Right cardiac atrium (tissue), 5 donors: ENCODE data around the gene MTFR1L. TPM values are rescaled to one million over a fixed set of nuclear protein-coding genes. Genes with fewer than 3 reads are reported as not detected.

Experiments
- ATAC-seq, 2 donors: fragments of 200-7000 bp; cut with Tn5 transposase; one replicate each; pipeline versions ENCODE4 v1.8.0 to v1.9.1; 2020; ENCODE audit warnings: moderate library complexity in 2 of 2, mild to moderate bottlenecking in 1 of 2
- DNase-seq, 3 donors: peaks; one replicate each; pipeline ENCODE4 v3.0.0-alpha.2; 2020
- H3K27ac ChIP-seq: one replicate; pipeline ENCODE4 v1.5.1; 2013; ENCODE audit warnings: mild to moderate bottlenecking, low read length, control low read depth, moderate library complexity
- H3K27me3 ChIP-seq: one replicate; pipeline ENCODE4 v1.6.1; 2013; ENCODE audit not compliant: control insufficient read depth, insufficient read depth
- H3K4me1 ChIP-seq: one replicate; pipeline ENCODE4 v1.6.1; 2013; ENCODE audit warnings: low read length; ENCODE audit not compliant: control insufficient read depth, insufficient read depth
- H3K4me3 ChIP-seq: one replicate; pipeline ENCODE4 v1.5.1; 2013; ENCODE audit warnings: low read length, control low read depth
- H3K9me3 ChIP-seq: one replicate; pipeline ENCODE4 v1.6.1; 2013; ENCODE audit warnings: low read length; ENCODE audit not compliant: control insufficient read depth
- WGBS: extraction: QIAGEN DNeasy Blood & Tissue Kit; methylation state at CpG from one replicate; pipeline ENCODE4 v1.1.7; 2013; 5-methylcytosine and 5-hydroxymethylcytosine counted together
- intact Hi-C, 4 donors: fragments of 100-400 bp; cut with DNase I; formaldehyde crosslinking; loops; one replicate each; pipeline versions ENCODE4 v1.11.0 to v1.14.0; 2022 to 2023
- polyA plus RNA-seq: library from polyadenylated mRNA; stranded (reverse); fragments of 200-250 nt; gene quantifications from one replicate; pipeline ENCODE4 v1.2.3, GENCODE V29; 2013
- total RNA-seq, 4 donors: library from RNA; stranded (reverse); fragmentation: NEBNext Ultra II Directional; extraction: Animal tissue kit (Norgen Biotek cat#: 25700); gene quantifications; one replicate each; pipeline ENCODE4 v1.2.1, GENCODE V29; 2021
- donor health status: healthy with polysubstance abuse.
- donor health status: DM: no; HTN: yes; CAD: no.
- donor health status: DM: no; HTN: no; CAD: no.
- donor health status: DM: no; HTN: yes; CAD: no; lungs with severe emphysema.
- donor health status: DM: yes; HTN: yes; CAD: no.

MTFR1L gene
- total and polyA plus RNA-seq, 5 donors, result 125 to 195 (median 169) TPM

- Histone ChIP-seq H3K4me1 (no peaks in the 10 kb centered on the region), H3K9me3 (no peaks in the 10 kb centered on the region), H3K27me3 (no peaks in the 10 kb centered on the region), H3K27ac (no peak overlapping the region), H3K4me3 (no peak overlapping the region)
- intact Hi-C loops, result no loop called here
- WGBS, result 92% methylated on average over 1 of the region's 1 CpG
- ATAC-seq, result no peak
- no peak for DNase-seq
Measured at GRCh38 chr1:25866288-25866687, 46.5 kb downstream of the MTFR1L start.

- peaks cover 2% of the 10 kb centered on the region for H3K4me1 ChIP-seq
- 79% methylated on average over 9 of the region's 9 CpGs for WGBS
Measured at GRCh38 chr1:25867210-25867991, 47.6 kb downstream of the MTFR1L start.

GRCh38 chr1:25869909-25870606, 50.3 kb downstream of the MTFR1L start:
- Histone ChIP-seq H3K4me3 (no peak overlapping the region), H3K4me1 (peaks cover 4% of the 10 kb centered on the region), H3K9me3 (no peaks in the 10 kb centered on the region), H3K27me3 (no peaks in the 10 kb centered on the region), H3K27ac (no peak overlapping the region)
- 89% methylated on average over 6 of the region's 6 CpGs for WGBS
- DNase-seq, result peak in 1 of 3 donors; percentile 48
- intact Hi-C loops, result no loop called here
- no peak for ATAC-seq

More at GRCh38 chr1:25867210-25867991, 47.6 kb downstream of the MTFR1L start:
- Histone ChIP-seq H3K27ac (no peak overlapping the region), H3K4me3 (no peak overlapping the region), H3K27me3 (no peaks in the 10 kb centered on the region), H3K9me3 (no peaks in the 10 kb centered on the region)
- DNase-seq (no peak), ATAC-seq (no peak)
- intact Hi-C loops, result no loop called here

DNA sequence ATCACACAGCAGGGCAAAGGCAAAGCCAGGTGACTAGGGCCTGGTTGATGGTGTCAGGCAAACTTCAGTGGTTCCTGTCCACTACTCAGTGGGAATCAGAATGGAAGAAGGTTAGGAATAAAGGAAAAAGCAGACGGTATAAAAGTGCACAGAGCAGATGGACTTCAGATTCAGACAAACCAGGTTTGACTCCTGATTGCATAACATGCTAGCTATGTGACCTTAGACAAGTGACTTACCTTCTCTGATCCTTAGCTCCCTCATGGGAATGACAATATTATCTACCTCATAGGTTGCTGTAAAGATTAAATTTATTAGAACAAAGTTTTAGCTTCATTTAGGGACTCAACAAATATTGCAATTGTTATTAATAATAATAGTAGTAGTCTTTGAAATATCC, 50.9 kb downstream of the MTFR1L start:
- ATAC-seq, result no peak
- no peaks in the 10 kb centered on the region for H3K9me3 ChIP-seq
- no peak overlapping the region for H3K27ac ChIP-seq
- peaks cover 4% of the 10 kb centered on the region for H3K4me1 ChIP-seq
- no peaks in the 10 kb centered on the region for H3K27me3 ChIP-seq
- intact Hi-C loops, result no loop called here
- 82% methylated on average over 1 of the region's 1 CpG for WGBS
- no peak overlapping the region for H3K4me3 ChIP-seq
- DNase-seq, result no peak

DNA sequence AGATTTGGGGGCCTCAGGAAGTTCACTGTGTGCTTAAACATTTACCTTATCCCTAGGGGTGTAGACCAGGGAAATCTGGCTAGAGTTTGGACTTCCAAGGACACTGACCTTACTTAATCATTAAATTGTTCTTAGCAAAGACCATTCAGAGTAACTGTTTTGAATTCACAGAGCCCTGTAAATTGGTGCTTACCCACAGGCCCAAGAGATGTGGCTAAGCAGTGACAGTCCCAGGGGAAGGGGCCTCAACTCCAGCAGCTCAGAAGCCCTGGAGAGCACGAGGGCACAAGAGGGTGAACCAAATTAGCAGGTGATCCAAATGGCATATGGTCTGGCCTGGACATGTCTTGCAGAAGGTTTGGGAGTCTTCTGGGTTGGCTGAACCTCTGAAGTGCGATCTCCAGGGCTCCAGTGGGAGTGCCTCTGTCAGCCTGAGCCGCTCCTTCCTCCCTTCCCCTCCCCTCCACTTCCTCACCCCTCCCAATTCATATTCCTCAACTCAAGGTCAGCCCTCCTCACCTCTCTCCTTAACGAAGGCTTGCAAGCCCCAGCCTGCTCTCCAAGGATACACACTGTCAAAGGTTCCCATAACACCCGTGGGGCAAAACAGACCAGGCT, 51.4 kb downstream of the MTFR1L start:
- peaks cover 4% of the 10 kb centered on the region for H3K4me1 ChIP-seq
- H3K27me3 ChIP-seq, result no peaks in the 10 kb centered on the region
- no peak for ATAC-seq
- DNase-seq, result no peak
- 28% methylated on average over 5 of the region's 5 CpGs for WGBS
- no peak overlapping the region for H3K27ac ChIP-seq
- no peaks in the 10 kb centered on the region for H3K9me3 ChIP-seq
- no peak overlapping the region for H3K4me3 ChIP-seq
- intact Hi-C loops, result no loop called here

DNA sequence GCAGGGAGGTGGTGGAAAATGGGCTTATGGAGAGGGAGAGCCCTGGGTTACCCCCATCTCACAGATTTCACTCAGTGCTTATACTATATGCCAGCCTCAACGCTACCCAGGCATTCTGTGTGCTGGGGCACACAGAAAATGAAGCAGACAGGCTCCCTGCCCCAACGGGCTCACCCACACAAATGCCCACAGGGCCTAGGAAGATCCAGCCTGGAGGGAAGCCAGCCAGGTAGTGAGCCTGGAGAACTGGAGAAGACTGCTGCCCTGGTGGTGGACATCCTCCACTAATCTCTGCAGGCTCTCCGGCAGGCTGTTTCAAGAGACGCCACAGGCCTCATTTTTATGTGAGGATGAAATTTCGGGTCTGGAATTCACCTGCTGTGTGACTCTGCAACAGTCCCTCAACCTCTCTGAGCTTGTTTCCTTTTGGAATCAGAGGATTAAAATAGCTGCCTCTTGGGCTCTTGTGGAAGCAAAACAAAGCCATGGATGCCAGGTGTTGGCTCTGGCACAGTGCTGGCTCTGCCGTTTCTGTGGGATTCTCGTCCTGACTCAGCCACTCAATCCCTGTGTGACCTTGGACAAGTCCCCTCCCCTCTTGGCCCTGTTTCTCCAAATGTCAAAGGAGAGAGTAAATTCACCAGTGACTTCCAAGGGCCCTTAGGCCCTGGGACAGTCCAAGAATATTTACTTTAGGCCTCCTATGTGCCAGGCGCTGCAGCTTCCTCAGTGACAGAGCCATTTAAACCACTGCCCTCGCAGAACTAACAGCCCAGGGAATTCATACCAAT, 52.1 kb downstream of the MTFR1L start:
- Histone ChIP-seq H3K27ac (no peak overlapping the region), H3K4me1 (peaks cover 4% of the 10 kb centered on the region), H3K4me3 (no peak overlapping the region), H3K27me3 (no peaks in the 10 kb centered on the region), H3K9me3 (no peaks in the 10 kb centered on the region)
- intact Hi-C loops, result no loop called here
- ATAC-seq (no peak), DNase-seq (no peak)
- WGBS, result 79% methylated on average over 9 of the region's 9 CpGs

DNA sequence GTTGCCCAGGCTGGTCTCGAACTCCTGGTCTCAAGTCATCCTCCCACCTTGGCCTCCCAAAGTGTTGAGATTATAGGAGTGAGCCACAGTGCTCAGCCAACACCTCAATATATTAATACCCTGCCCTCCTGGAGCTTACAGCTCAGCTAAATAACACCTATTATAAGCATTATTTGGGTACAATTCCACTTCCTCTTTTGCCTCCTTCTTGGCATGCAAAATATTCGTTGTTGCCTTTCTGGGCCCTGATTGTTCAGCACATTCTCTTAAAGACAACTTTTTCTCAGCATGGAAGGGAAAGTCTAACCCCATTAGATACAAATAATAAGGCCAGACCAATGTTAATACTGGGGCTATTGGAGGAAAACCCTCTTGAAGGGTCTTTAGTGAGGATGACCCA, 53.0 kb downstream of the MTFR1L start:
- 67% methylated on average over 2 of the region's 2 CpGs for WGBS
- H3K27ac ChIP-seq, result no peak overlapping the region
- no peak overlapping the region for H3K4me3 ChIP-seq

GRCh38 chr1:25873120-25873519, 53.4 kb downstream of the MTFR1L start:
- ATAC-seq (no peak), DNase-seq (peak in 1 of 3 donors; percentile 53)
- Histone ChIP-seq H3K9me3 (no peaks in the 10 kb centered on the region), H3K27ac (no peak overlapping the region), H3K4me3 (no peak overlapping the region), H3K4me1 (peaks cover 4% of the 10 kb centered on the region), H3K27me3 (no peaks in the 10 kb centered on the region)
- intact Hi-C loops, result no loop called here
- WGBS, result 75% methylated on average over 3 of the region's 3 CpGs

More for the DNA sequence above, 53.0 kb downstream of the MTFR1L start:
- intact Hi-C loops, result no loop called here
- Histone ChIP-seq H3K9me3 (no peaks in the 10 kb centered on the region), H3K4me1 (peaks cover 4% of the 10 kb centered on the region), H3K27me3 (no peaks in the 10 kb centered on the region)
- ATAC-seq (no peak), DNase-seq (no peak)

GRCh38 chr1:25874209-25874608, 54.5 kb downstream of the MTFR1L start:
- Histone ChIP-seq H3K9me3 (no peaks in the 10 kb centered on the region), H3K4me1 (peaks cover 4% of the 10 kb centered on the region), H3K27ac (no peak overlapping the region), H3K4me3 (no peak overlapping the region), H3K27me3 (no peaks in the 10 kb centered on the region)
- WGBS, result 94% methylated on average over 3 of the region's 3 CpGs
- ATAC-seq (no peak), DNase-seq (peak in 1 of 3 donors; percentile 21)
- intact Hi-C loops, result no loop called here

GRCh38 chr1:25874635-25875153, 54.9 kb downstream of the MTFR1L start:
- WGBS, result 41% methylated on average over 8 of the region's 8 CpGs
- intact Hi-C loops, result no loop called here
- Histone ChIP-seq H3K4me3 (peak overlapping the region; percentile 61), H3K27me3 (no peaks in the 10 kb centered on the region), H3K27ac (no peak overlapping the region), H3K9me3 (no peaks in the 10 kb centered on the region), H3K4me1 (peaks cover 4% of the 10 kb centered on the region)
- ATAC-seq (peak in 1 of 2 donors; percentile 6), DNase-seq (no peak)
